Common myeloid progenitor, CD34-positive (primary cell): ENCODE data around the gene FBXL20.

Source experiments
- CTCF ChIA-PET: fragments of 350-600 bp; sonication (Branson Sonifier 250); formaldehyde crosslinking; loops from one replicate; lab custom pipeline; 2021; ENCODE audit warnings: antibody characterized with exemption; lab: Charles Lee
- POLR2A ChIA-PET: fragments of 350-600 bp; sonication (Branson Sonifier 250); formaldehyde crosslinking; loops from one replicate; lab custom pipeline; 2021; ENCODE audit warnings: antibody characterized with exemption; lab: Charles Lee
- DNase-seq, 3 donors: peaks; one replicate each; pipeline versions ENCODE4 v3.0.0 to v3.0.0-alpha.2; 2013
- H3K27ac ChIP-seq, 2 experiments: 1 replicate in 1 of 2; 2 replicates in 1 of 2; pipeline ENCODE4 v1.7.0; 2013; ENCODE audit warnings: inconsistent platforms in 2 of 2, low read length in 2 of 2, mild to moderate bottlenecking in 2 of 2, low read depth in 1 of 2, moderate library complexity in 1 of 2; ENCODE audit not compliant: severe bottlenecking in 2 of 2, insufficient read depth in 1 of 2, poor library complexity in 1 of 2
- H3K27me3 ChIP-seq, 5 experiments: replicated peaks in 2 of 5; 1 replicate in 3 of 5; 2 replicates in 2 of 5; pipeline versions ENCODE4 v1.6.1 to v1.7.0; 2013; ENCODE audit warnings: low read length in 4 of 5, mild to moderate bottlenecking in 2 of 5, moderate library complexity in 2 of 5, inconsistent platforms in 1 of 5; ENCODE audit not compliant: insufficient read depth in 5 of 5, control insufficient read depth in 4 of 5
- H3K36me3 ChIP-seq, 4 experiments: 1 replicate in 2 of 4; 2 replicates in 2 of 4; pipeline versions ENCODE4 v1.6.1 to v1.7.0; 2013; ENCODE audit warnings: low read length in 3 of 4, control low read depth in 1 of 4, mild to moderate bottlenecking in 1 of 4; ENCODE audit not compliant: control insufficient read depth in 4 of 4, insufficient read depth in 4 of 4
- H3K4me1 ChIP-seq, 4 experiments: 1 replicate in 3 of 4; 2 replicates in 1 of 4; pipeline versions ENCODE4 v1.6.1 to v1.7.1; 2013; ENCODE audit warnings: low read length in 3 of 4, mild to moderate bottlenecking in 3 of 4, control low read depth in 1 of 4, inconsistent platforms in 1 of 4, moderate library complexity in 1 of 4; ENCODE audit not compliant: control insufficient read depth in 4 of 4, insufficient read depth in 4 of 4; ENCODE audit errors: control extremely low read depth in 1 of 4
- H3K4me3 ChIP-seq, 7 experiments: 1 replicate in 4 of 7; 2 replicates in 3 of 7; pipeline versions ENCODE4 v1.5.1 to v1.7.0; 2013; ENCODE audit warnings: mild to moderate bottlenecking in 7 of 7, low read length in 6 of 7, moderate library complexity in 6 of 7, inconsistent platforms in 2 of 7, low read depth in 2 of 7, control low read depth in 1 of 7; ENCODE audit not compliant: insufficient read depth in 4 of 7, control insufficient read depth in 1 of 7; ENCODE audit errors: extremely low read depth in 1 of 7
- H3K9me3 ChIP-seq, 5 experiments: 1 replicate in 4 of 5; 2 replicates in 1 of 5; pipeline versions ENCODE4 v1.6.1 to v1.7.1; 2013; ENCODE audit warnings: low read length in 4 of 5, mild to moderate bottlenecking in 2 of 5, inconsistent platforms in 1 of 5, low read depth in 1 of 5, moderate library complexity in 1 of 5; ENCODE audit not compliant: control insufficient read depth in 4 of 5, insufficient read depth in 2 of 5; ENCODE audit errors: control extremely low read depth in 1 of 5
- WGBS: methylation state at CpG from one replicate; pipeline ENCODE4 v1.1.5; 2013; ENCODE audit not compliant: insufficient coverage; 5-methylcytosine and 5-hydroxymethylcytosine counted together

The FBXL20 gene

GRCh38 chr17:39402890-39403605, 1.6 kb upstream of the FBXL20 start:
- Histone ChIP-seq H3K9me3 (no peaks in the 10 kb centered on the region), H3K27me3 (no peaks in the 10 kb centered on the region), H3K4me1 (peaks cover 6 to 19% (median 12%) of the 10 kb centered on the region in 4 experiments), H3K4me3 (peak overlapping the region in 4 of 7 experiments; percentile 86 to 98 (median 91)), H3K36me3 (peaks cover 5 to 30% (median 18%) of the 10 kb centered on the region in 4 experiments), H3K27ac (no peak overlapping the region)
- ChIA-PET POLR2A (no interaction called here), CTCF (no interaction called here)
- DNase-seq = no peak
- 88% methylated on average over 16 of the region's 22 CpGs for WGBS

GRCh38 chr17:39402244-39402889, 941 bp upstream of the FBXL20 start:
- Histone ChIP-seq H3K27me3 (no peaks in the 10 kb centered on the region), H3K4me1 (peaks cover 6 to 19% (median 12%) of the 10 kb centered on the region in 4 experiments), H3K36me3 (peaks cover 2 to 23% (median 13%) of the 10 kb centered on the region in 4 experiments), H3K4me3 (peak overlapping the region; percentile 86 to 98 (median 90)), H3K9me3 (no peaks in the 10 kb centered on the region), H3K27ac (peak overlapping the region in 1 of 2 experiments; percentile 93)
- peak; percentile 86 to 88 (median 87) for DNase-seq
- POLR2A ChIA-PET = interaction anchor here (0.6 kb wide), 1 partner anchor 51 kb away, joined by 3 read pairs; no protein-coding TSS in a partner anchor
- 0% methylated on average over 35 of the region's 53 CpGs for WGBS
- CTCF ChIA-PET = interaction anchor here (0.5 kb wide), 1 partner anchor 9 kb away, joined by 3 read pairs; no protein-coding TSS in a partner anchor

GRCh38 chr17:39400547-39401411, 647 bp downstream of the FBXL20 start:
- Histone ChIP-seq H3K36me3 (peaks cover 0 to 9% (median 3%) of the 10 kb centered on the region in 4 experiments), H3K4me1 (peaks cover 6 to 19% (median 12%) of the 10 kb centered on the region in 4 experiments), H3K27me3 (no peaks in the 10 kb centered on the region), H3K4me3 (peak overlapping the region; percentile 86 to 98 (median 90)), H3K27ac (peak overlapping the region; percentile 78 to 93), H3K9me3 (no peaks in the 10 kb centered on the region)
- DNase-seq = peak in 2 of 3 donors; percentile 18 to 40
- ChIA-PET CTCF (interaction anchor here (0.7 to 1.3 kb wide), 3 partner anchors 9 to 130 kb away, joined by 3 read pairs; no protein-coding TSS in a partner anchor), POLR2A (interaction anchor here (0.6 kb wide), 1 partner anchor 166 kb away, joined by 4 read pairs; no protein-coding TSS in a partner anchor)
- 1% methylated on average over 25 of the region's 46 CpGs for WGBS

- ChIA-PET CTCF (interaction anchor here (1.0 to 1.3 kb wide), 2 partner anchors 47 to 129 kb away, joined by 3 read pairs; no protein-coding TSS in a partner anchor), POLR2A (interaction anchor here (0.7 kb wide), 1 partner anchor 15 kb away, joined by 3 read pairs; no protein-coding TSS in a partner anchor)
- Histone ChIP-seq H3K36me3 (peaks cover 0 to 2% (median under 1%) of the 10 kb centered on the region in 4 experiments), H3K27ac (peak overlapping the region in 1 of 2 experiments; percentile 93), H3K4me3 (peak overlapping the region in 4 of 7 experiments; percentile 86 to 98 (median 89)), H3K27me3 (no peaks in the 10 kb centered on the region), H3K9me3 (no peaks in the 10 kb centered on the region), H3K4me1 (peaks cover 6 to 19% (median 12%) of the 10 kb centered on the region in 4 experiments)
- WGBS = 79% methylated on average over 3 of the region's 4 CpGs
- no peak for DNase-seq
These were observed 1.6 kb downstream of the FBXL20 start for GRCh38 chr17:39399791-39400190.

- peak; percentile 39 to 60 (median 59) for DNase-seq
- Histone ChIP-seq H3K36me3 (no peaks in the 10 kb centered on the region), H3K4me3 (no peak overlapping the region), H3K4me1 (peaks cover 0 to 4% (median 2%) of the 10 kb centered on the region in 4 experiments), H3K9me3 (no peaks in the 10 kb centered on the region), H3K27me3 (no peaks in the 10 kb centered on the region), H3K27ac (peak overlapping the region in 1 of 2 experiments; percentile 36)
- POLR2A ChIA-PET = no interaction called here
- CTCF ChIA-PET = interaction anchor here (1.1 to 2.0 kb wide), 5 partner anchors 36 to 149 kb away, joined by 3 to 4 read pairs (median 4); no protein-coding TSS in a partner anchor
- WGBS = 86% methylated on average over 1 of the region's 2 CpGs
These were observed 7.7 kb downstream of the FBXL20 start for GRCh38 chr17:39393736-39394135.

GRCh38 chr17:39391448-39391847, 10.0 kb downstream of the FBXL20 start:
- Histone ChIP-seq H3K36me3 (no peaks in the 10 kb centered on the region), H3K27ac (no peak overlapping the region), H3K4me1 (peaks cover 0 to 4% (median 1%) of the 10 kb centered on the region in 4 experiments), H3K4me3 (no peak overlapping the region), H3K9me3 (no peaks in the 10 kb centered on the region), H3K27me3 (no peaks in the 10 kb centered on the region)
- no peak for DNase-seq
- CTCF ChIA-PET = interaction anchor here (0.6 to 1.2 kb wide), 3 partner anchors 24 to 118 kb away, joined by 3 read pairs; no protein-coding TSS in a partner anchor
- POLR2A ChIA-PET = no interaction called here
- no CpG with 5 or more reads among the region's 5 CpGs for WGBS
